ENCODE results near the gene NEK7. TPM values are rescaled to one million over a fixed set of nuclear protein-coding genes. Genes with fewer than 3 reads are reported as not detected.

NEK7 gene
- total and polyA plus RNA-seq, 10 donors = 16.9 to 120 (median 73.2) TPM

DNA sequence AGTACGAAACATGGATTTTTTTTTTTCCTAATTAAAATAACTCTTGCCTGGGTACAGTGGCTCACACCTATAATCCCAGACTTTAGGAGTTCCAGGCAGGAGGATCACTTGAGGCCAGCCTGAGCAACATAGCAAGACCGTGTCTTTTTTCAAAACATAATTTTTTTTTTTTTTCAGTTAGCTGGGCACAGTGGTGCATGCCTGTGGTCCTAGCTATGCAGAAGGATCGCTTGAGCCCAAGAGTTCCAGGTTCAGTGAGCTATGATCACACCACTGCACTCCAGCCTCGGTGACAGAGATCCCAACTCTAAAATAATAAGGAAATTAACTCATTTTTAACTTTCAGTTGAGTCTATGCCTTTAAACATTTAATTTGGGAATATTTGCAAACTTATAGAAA lies 170.1 kb downstream of the NEK7 start:
- 90 to 94% (median 91%) methylated on average over 4 of the region's 4 CpGs for WGBS, 5 donors
- Histone ChIP-seq H3K27ac (no peak overlapping the region), H3K36me3 (peaks cover 0 to 4% (median 0%) of the 10 kb centered on the region in 6 donors), H3K27me3 (replicated peaks in 1 of 7) (no peaks in the 10 kb centered on the region), H3K4me1 (no peaks in the 10 kb centered on the region), H3K4me3 (no peak overlapping the region), H3K9me3 (no peaks in the 10 kb centered on the region)
- no peak for DNase-seq
- intact Hi-C loops (cut with DNase I; ENCODE audit: low total_unique reads) = no loop called here
- TF ChIP-seq, protein P1, sequence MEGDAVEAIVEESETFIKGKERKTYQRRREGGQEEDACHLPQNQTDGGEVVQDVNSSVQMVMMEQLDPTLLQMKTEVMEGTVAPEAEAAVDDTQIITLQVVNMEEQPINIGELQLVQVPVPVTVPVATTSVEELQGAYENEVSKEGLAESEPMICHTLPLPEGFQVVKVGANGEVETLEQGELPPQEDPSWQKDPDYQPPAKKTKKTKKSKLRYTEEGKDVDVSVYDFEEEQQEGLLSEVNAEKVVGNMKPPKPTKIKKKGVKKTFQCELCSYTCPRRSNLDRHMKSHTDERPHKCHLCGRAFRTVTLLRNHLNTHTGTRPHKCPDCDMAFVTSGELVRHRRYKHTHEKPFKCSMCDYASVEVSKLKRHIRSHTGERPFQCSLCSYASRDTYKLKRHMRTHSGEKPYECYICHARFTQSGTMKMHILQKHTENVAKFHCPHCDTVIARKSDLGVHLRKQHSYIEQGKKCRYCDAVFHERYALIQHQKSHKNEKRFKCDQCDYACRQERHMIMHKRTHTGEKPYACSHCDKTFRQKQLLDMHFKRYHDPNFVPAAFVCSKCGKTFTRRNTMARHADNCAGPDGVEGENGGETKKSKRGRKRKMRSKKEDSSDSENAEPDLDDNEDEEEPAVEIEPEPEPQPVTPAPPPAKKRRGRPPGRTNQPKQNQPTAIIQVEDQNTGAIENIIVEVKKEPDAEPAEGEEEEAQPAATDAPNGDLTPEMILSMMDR (IDR thresholded peaks at IDR 0.05 in 8 of 11, conservative IDR thresholded peaks at IDR 0.05 in 3 of 11) = no peak
- TF ChIP-seq POLR2A (IDR thresholded peaks at IDR 0.05) = no peak
- no peak for TF ChIP-seq POLR2AphosphoS5 (IDR thresholded peaks at IDR 0.05)

DNA sequence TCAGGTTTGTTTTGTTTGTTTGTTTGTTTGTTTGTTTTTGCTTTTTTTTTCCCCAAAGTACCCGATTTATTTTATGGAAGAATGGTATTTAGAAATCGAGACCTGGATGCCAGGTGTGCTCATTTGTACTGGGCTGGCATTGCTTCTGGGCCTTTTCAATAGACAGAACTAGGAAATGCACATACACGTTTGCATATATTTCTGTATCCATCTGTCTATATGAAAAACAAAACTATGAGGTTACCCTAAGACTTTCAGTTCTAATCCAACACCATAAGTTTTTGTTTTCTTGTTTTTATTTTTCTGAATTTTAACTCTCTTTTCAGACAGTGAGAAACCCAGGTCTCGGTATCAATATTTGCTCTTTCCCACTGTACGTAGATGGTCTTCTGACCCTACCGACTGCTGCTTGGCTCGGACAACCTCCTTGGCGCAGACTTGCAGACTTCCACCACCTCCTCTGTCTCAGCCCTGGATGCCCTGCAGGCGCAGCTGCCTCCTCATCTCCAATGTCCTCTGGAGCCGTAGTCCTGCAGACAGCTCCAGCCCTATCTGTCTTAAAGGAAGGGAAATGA lies 171.7 kb downstream of the NEK7 start:
- H3K36me3 ChIP-seq = no peaks in the 10 kb centered on the region
- no peak overlapping the region for H3K4me3 ChIP-seq
- H3K27me3 ChIP-seq (replicated peaks in 1 of 7) = no peaks in the 10 kb centered on the region
- H3K4me1 ChIP-seq = no peaks in the 10 kb centered on the region
- no peak for DNase-seq
- intact Hi-C loops (cut with DNase I; ENCODE audit: low total_unique reads) = no loop called here
- TF ChIP-seq POLR2AphosphoS5 (IDR thresholded peaks at IDR 0.05) = no peak
- TF ChIP-seq, protein P1 (IDR thresholded peaks at IDR 0.05 in 8 of 11, conservative IDR thresholded peaks at IDR 0.05 in 3 of 11) = no peak
- no peak for TF ChIP-seq POLR2A (IDR thresholded peaks at IDR 0.05)
- WGBS, 5 donors = 70 to 92% (median 78%) methylated on average over 10 of the region's 10 CpGs
- H3K27ac ChIP-seq = no peak overlapping the region
- no peaks in the 10 kb centered on the region for H3K9me3 ChIP-seq

- Histone ChIP-seq H3K27ac (no peak overlapping the region), H3K36me3 (no peaks in the 10 kb centered on the region), H3K27me3 (replicated peaks in 1 of 7) (no peaks in the 10 kb centered on the region), H3K4me1 (no peaks in the 10 kb centered on the region), H3K9me3 (no peaks in the 10 kb centered on the region), H3K4me3 (no peak overlapping the region)
- 70 to 89% (median 75%) methylated on average over 2 of the region's 2 CpGs for WGBS, 5 donors
- no peak for TF ChIP-seq POLR2AphosphoS5 (IDR thresholded peaks at IDR 0.05)
- TF ChIP-seq, protein P1 (IDR thresholded peaks at IDR 0.05 in 8 of 11, conservative IDR thresholded peaks at IDR 0.05 in 3 of 11) = no peak
- TF ChIP-seq POLR2A (IDR thresholded peaks at IDR 0.05) = no peak
- DNase-seq = no peak
- intact Hi-C loops (cut with DNase I; ENCODE audit: low total_unique reads) = no loop called here
These were observed 174.3 kb downstream of the NEK7 start for GRCh38 chr1:198330982-198331615.

DNA sequence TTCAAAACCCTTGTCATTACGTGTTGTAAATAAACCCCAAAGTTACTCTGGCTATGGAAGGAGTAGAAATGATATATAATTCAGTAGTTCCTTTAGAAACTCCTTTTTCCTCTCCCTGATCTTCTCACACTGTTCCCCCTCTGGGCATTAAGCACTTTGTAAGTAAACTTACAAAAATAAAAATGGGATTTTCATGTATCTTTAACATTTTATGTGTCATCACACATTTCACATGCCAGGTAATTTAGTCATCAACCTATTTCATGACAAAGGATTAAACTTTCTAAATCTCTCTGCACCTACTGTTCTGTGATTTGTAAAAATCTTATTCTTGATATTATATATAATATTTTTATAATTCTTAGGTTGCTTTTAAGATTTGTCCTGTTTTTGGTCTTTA lies 176.9 kb downstream of the NEK7 start:
- H3K36me3 ChIP-seq = no peaks in the 10 kb centered on the region
- H3K4me3 ChIP-seq = no peak overlapping the region
- H3K4me1 ChIP-seq = no peaks in the 10 kb centered on the region
- H3K27ac ChIP-seq = no peak overlapping the region
- H3K27me3 ChIP-seq (replicated peaks in 1 of 7) = no peaks in the 10 kb centered on the region
- 81 to 89% (median 85%) methylated on average over 1 of the region's 1 CpG for WGBS, 5 donors
- intact Hi-C loops (cut with DNase I; ENCODE audit: low total_unique reads) = no loop called here
- no peak for DNase-seq
- TF ChIP-seq POLR2A (IDR thresholded peaks at IDR 0.05) = no peak
- TF ChIP-seq, protein P1 (IDR thresholded peaks at IDR 0.05 in 8 of 11, conservative IDR thresholded peaks at IDR 0.05 in 3 of 11) = no peak
- H3K9me3 ChIP-seq = peaks cover 0 to 5% (median 0%) of the 10 kb centered on the region in 8 donors

Data from spleen (tissue), 11 donors.